H1 (cell line): ENCODE measurements around the gene SOS1. TPM values are rescaled to one million over a fixed set of nuclear protein-coding genes. Genes with fewer than 3 reads are reported as not detected.

ENCODE experiments used
- BACH1 ChIP-seq: IDR thresholded peaks from 2 replicates; pipeline ENCODE4 v1.6.1; 2012; ENCODE audit warnings: low read length, improper control_type of control experiment
- CHD7 ChIP-seq: fragments of 300-600 bp; sonication (generic); IDR thresholded peaks from 2 replicates; pipeline ENCODE4 v1.7.1; 2012; ENCODE audit warnings: low read length, moderate library complexity, mild to moderate bottlenecking, inconsistent platforms; ENCODE audit not compliant: insufficient replicate concordance
- CTCF ChIP-seq, 3 experiments: IDR thresholded peaks; 1 replicate in 2 of 3; 2 replicates in 1 of 3; pipeline versions ENCODE4 v1.5.1 to v1.6.1; 2011; ENCODE audit warnings: low read length in 3 of 3, mild to moderate bottlenecking in 3 of 3, inconsistent platforms in 2 of 3, low read depth in 1 of 3, moderate library complexity in 1 of 3; ENCODE audit not compliant: insufficient read depth in 1 of 3; ENCODE audit errors: control extremely low read depth in 1 of 3
- E2F6 ChIP-seq: IDR thresholded peaks from 2 replicates; pipeline ENCODE4 v1.6.1; 2012; ENCODE audit warnings: inconsistent platforms
- GABPA ChIP-seq: IDR thresholded peaks from 2 replicates; pipeline ENCODE4 v1.6.1; 2011; ENCODE audit warnings: mild to moderate bottlenecking, low read length, moderate library complexity, borderline replicate concordance; ENCODE audit not compliant: insufficient read depth
- RBBP5 ChIP-seq: IDR thresholded peaks from 2 replicates; pipeline ENCODE4 v1.7.1; 2012; ENCODE audit warnings: low read depth, mild to moderate bottlenecking, inconsistent platforms, low read length, moderate library complexity, borderline replicate concordance
- polyA plus RNA-seq, 7 experiments: library from polyadenylated mRNA; depleted of rRNA in 3 of 7; stranded (reverse) in 5 of 7; unstranded in 2 of 7; fragments of >200 nt in 5 of 7; fragments of 200-250 nt in 2 of 7; gene quantifications; 1 replicate in 5 of 7; 2 replicates in 1 of 7; 4 replicates in 1 of 7; pipeline versions ENCODE4 v1.2.1 to v1.2.3, GENCODE V29; 2011 to 2013; ENCODE audit warnings: missing spikeins in 2 of 7, mixed read lengths in 2 of 7
- total RNA-seq: library from RNA; stranded (reverse); fragmentation: NEBNext Ultra II Directional; extraction: Animal tissue kit (Norgen Biotek cat#: 25700); gene quantifications from 2 replicates; pipeline ENCODE4 v1.2.1, GENCODE V29; 2021

The SOS1 gene
- total and polyA plus RNA-seq, 2 of the 8 experiments (the other 6 are each of a cell fraction or from before 2014, with no cell fraction given), result 25.7 to 27.0 TPM

- TF ChIP-seq CHD7 (no peak), CTCF (IDR thresholded peaks at IDR 0.05; ENCODE audit: control extremely low read depth in 1 of 3, insufficient read depth in 1 of 3, low read depth in 1 of 3, low read length in 3 of 3) (no peak), GABPA (no peak), E2F6 (no peak), BACH1 (no peak), RBBP5 (no peak)
These were observed 742 bp upstream of the SOS1 start (continued) for GRCh38 chr2:39121523-39122063.
